GM19452 (cell line): ENCODE data around the gene FIGLA.
"Not testable (repeated sequence)": the region's sequence is repeated elsewhere in the genome, so short reads cannot be mapped to it uniquely, and the experiment has no call there.

ENCODE experiments used
- ATAC-seq: cut with Tn5 transposase; IDR thresholded peaks from one replicate; pipeline ENCODE4 v1.9.1; 2021; ENCODE audit not compliant: unreplicated experiment

The FIGLA gene

DNA sequence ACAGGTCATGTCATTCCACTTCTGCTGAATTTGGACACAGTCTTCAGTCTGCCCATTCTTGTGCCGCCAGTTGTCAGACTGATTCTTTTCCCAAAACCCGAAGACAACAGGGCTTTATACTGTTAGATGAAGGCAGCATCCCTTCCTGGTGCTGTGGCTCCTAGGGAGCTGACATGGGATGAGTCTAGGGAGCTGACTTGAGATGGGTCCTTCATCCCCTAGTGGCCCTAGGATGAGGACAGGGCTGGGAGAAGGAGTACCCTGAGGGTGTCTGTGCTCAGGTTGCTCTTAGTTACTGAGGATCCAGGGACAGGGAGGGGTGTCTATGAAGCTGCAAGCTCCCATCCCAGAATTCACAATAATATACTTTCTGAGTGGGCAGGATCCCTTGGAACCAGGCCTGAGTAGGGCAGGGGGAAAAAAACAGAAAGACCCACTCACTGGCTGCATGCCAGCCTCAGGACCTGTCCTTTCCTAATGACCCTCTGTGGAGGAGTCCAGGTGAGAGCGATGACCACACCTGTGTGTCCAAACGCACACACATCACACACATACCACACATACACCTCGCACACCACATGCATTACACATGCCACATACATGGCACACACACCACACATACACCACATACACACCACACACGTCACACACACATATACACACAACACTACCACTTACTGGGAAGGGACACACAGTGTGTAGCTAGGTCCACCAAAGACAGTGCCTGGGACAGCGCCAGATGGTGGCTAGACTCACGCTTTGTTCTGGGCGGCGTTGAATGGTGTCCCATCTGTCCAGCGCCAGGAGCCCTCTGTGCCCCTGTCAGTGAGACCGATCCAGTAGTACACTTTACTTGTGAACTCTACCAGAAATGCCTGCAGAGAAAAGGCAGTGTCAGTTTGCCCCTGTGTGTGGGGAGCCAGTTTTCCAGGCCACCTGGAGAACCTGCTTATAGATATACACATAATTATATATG, 18.8 kb upstream of the FIGLA start:
- ATAC-seq = no peak

DNA sequence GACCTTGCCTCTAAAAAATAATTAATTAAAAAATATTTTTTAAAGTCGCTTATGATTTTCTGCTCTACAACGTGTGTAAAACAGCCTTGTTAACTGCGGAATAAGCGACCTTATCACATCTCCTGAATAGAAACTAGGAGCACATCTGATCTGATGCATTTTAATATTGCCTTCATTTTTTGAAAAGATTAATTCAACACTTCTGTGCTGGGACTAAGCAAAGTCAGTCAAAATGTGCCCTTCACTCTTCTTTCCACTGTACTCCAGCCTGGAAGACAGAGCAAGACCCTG, 17.3 kb upstream of the FIGLA start:
- no peak for ATAC-seq

DNA sequence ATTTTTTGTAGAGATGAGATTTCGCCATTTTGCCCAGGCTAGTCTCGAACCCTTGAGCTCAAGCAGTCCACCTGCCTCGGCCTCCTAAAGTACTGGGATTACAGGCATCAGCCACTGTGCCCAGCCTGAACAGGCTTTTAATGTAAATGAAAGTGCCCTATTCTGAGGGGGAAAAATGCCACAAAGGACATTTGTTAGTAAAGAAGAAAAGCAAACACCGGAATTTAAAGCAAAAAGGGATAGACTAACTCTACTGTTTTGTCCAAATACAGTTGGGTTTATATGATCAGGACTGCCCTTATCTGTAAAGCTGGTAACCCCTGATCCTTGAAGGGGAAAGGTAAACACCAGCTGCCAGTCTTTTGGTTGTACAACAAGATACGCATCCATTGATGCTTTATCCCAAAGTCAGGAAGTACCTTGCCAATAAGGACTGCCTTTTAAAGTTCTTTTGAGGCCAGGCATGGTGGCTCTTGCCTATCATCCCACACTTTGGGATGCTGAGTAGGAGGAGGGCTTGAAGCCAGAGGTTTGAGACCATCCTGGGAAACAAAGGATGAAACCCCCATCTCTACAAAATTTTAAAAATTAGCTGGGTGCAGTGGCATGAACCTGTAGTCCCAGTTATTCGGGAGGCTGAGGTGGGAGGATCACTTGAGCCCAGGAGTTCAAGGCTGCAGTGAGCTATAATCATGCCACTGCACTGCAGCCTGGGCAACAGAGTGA, 16.8 kb upstream of the FIGLA start:
- ATAC-seq = no peak

DNA sequence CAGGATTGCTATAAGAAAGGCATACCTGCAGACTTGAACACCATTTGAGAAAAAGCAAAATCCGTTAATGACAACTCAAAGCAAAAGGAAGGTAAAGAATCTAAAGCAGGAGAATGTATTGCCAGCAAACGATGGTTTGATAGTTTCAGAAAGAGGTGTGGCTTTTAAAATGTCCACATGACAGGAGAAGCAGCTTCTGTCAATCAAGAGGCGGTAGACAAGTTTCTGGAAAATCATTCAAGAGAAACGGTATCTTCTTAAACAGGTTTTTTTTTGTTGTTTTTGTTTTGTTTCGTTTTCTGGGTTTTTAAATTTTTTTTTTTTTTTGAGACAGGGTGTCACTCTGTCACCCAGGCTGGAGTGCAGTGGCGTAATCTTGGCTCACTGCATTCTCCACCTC, 16.2 kb upstream of the FIGLA start:
- ATAC-seq = no peak

DNA sequence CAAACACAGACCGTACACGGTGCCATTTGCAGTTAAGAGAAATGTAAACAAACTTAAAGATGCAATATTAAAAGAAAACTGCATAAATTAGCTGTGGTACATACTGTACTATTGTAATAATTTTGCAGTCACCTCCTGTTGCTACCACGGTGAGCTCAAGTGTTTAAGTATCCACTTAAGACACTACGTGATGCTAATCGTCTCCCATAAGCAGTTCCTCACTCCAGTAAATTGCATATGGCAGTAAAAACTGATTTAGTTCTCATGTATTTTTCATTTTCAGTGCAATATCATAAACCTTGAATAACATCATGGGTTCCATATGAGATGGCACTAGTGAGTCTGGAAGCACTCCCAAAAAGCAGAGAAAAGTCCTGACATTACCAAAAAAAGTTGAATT, 15.6 kb upstream of the FIGLA start:
- no peak for ATAC-seq

DNA sequence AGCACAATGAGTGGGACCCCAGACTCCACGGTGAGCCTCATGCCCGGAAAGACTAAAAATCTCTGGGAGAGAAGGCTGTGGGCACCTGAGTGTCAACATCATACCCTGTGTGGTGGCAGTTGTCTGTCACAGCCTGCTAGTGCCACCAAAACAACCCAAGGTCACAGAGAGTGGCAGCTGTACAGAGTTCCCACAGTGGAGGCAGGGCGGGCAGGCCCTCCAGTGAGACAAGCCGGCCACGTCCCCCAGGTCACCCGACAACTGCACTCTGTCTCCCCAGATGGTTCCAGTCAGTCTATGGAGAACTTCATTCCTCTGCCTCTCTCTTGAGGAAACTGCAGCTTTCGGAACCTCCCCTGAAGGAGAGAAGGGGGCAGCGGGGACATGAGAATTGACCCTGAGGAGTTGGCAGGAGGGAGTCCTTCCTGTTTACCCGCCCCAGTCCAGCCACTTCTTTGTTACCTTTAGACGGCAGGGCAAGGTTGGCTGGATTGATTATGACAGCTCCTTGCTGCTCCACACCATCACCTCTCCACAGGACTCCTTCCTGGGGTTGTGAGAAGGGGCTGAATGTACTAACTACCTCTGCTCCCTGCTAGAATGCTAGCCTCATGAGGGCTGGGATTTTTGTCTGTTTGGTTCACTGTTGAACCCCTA, 11.3 kb upstream of the FIGLA start:
- ATAC-seq = no peak

DNA sequence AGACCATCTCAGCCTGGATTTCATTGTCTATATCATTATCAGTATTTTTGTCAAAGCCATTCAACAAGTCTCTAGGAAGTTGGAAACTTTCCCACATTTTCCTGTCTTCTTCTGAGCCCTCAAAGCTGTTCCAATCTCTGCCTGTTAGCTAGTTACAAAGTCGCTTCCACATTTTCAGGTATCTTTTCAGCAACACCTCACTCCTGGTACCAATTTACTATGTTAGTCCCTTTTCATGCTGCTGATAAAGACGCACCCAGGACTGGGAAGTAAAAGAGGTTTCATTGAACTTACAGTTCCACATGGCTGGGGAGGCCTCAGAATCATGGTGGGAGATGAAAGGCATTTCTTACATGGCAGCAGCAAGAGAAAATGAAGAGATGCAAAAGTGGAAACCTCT, 9.3 kb upstream of the FIGLA start:
- no peak for ATAC-seq

DNA sequence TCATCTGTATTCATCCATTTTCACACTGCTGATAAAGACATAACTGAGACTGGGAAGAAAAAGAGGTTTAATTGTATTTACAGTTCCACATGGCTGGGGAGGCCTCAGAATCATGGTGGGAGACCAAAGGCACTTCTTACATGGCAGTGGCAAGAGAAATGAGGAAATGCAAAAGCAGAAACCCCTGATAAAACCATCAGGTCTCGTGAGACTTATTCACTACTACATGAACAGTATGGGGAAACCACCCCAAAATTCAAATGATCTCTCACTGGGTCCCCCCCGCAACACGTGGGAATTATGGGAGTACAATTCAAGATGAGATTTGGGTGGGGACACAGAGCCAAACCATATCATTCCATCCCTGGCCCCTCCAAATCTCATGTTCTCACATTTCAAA, 7.6 kb upstream of the FIGLA start:
- ATAC-seq = not testable (repeated sequence)

DNA sequence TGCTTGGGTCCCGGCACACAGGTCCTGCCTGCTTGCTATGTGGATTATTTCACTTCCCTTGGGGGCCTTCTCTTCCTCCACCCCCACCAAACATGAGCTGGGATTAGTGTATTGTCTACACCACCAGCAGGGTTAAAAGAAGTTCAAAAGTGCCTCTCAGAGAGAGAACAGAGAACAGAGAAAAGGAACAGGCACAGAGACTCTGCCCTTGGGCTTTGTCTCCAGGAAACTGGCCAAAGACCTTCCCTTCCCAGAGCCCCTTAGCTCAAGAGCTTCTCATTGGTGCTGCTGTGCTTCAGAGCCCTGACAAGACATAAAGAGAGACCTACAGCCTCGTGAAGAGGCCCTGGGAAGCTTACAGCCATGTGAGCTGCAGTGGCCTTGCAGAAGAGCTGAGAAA, 7.1 kb upstream of the FIGLA start:
- no peak for ATAC-seq

DNA sequence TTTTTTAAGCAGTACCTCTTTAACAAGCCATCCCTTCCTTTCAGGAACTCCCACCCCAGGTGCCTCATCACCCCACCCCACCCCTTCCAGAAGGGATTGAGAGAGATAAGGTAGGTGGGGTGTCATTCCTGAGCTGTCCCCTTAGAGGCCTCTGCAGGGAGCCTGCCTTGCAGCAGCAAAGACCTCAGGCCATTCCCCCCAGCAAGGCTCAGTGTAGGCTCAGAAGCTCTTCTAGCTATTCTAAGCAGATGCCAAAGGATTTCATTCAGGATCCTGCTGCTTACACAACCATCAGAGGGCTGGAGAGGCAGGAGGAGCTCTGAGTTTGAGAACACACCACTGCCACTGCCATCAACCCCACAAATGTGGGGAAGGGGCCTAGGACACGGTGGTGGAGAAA, 5.8 kb upstream of the FIGLA start:
- ATAC-seq = no peak

DNA sequence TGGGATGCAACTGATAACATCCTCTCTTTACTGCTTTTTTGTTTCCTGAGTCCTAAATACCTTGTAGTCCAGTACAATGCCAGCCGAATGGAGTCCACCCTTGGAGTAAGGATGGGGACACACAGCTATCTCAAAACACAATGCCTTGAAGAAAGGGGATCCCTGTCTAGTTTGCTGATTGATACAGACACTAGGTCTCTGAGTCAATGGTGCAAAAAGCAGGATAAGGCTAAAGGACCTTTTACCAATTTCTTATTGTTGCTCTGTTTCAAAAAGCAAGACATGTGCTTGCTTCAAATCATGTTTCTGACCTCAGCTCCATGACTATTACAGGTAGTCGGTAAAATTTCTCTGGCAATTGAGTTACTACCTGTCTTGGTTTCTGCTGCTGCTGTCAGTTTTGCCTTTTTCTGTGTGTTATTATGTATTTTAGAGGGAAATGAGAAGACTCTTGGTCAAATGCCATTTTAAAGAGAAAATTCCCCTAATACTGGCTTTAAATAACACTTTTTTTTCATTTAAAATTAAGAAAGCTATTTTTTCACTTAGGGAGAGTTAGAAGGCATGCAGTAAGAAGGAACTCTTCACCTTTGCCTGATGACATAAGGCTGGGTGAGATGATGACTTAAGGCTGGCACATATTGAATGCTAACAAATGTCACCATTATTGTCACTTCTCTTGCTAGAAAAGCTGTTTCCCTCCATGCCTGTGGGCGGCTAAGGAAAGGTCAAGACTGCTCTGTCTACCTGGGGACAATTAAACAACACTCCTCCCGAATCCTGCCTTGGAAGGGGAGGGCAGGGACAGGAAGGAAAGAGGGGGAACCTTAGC, 4.9 kb upstream of the FIGLA start:
- ATAC-seq = no peak

DNA sequence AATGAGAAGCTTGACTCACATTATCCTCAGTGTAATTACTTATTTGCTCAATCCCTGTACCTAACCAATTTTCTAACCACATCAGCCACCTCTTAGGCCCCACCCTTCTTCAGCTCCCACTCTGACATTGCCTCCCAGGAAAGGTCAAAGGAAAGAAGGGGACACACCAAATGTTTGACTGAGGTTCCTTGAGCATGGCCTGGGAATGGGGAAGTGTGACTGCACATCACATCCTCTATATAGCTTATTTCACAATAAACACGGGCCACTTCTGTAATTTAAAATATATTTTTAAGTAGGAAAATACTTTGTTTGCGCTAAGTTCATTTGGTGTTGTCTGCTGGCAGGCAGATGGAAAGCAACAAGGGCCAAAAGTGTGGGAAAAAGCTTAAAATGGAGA, 3.0 kb upstream of the FIGLA start:
- ATAC-seq = no peak

DNA sequence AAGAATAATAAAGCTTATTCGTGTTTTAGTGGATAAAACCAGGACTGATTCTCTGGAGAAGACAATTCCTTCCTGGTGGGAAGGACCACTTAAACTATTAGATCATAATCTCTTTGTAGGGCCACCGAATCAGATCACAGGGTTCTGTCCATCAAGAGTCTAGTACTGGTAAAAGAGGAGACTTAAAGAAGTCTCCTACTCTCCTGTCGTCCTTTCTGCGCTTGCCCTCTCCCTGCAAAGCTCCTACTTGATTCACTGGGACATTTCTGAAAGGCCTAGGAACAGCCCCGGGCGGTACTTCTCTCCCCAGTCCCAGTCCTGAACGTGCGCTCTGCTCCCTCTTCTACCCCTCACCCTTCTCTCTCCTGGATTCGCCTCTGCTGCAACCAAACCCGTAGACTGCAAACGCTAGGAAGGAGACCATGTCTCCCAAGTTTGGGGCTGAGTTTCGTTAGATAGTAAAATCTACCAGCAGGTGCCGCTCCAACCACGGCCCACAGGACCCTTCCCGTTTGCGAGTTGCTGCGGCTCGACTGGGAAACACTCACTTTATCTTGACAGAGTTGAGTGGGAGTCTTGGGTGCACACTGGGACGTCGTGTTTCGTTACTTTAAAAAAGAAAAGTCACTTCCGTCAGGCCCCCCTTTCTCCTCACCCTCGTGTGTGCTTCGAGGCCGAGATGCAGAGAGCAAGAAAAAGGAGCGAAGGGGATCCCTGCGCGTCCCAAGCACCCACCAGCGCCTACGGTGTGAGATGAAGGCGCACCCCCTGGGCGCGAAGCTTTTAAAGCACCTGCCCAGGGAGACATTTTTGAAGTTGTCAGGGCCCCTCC, 923 bp downstream of the FIGLA start:
- ATAC-seq = no peak

DNA sequence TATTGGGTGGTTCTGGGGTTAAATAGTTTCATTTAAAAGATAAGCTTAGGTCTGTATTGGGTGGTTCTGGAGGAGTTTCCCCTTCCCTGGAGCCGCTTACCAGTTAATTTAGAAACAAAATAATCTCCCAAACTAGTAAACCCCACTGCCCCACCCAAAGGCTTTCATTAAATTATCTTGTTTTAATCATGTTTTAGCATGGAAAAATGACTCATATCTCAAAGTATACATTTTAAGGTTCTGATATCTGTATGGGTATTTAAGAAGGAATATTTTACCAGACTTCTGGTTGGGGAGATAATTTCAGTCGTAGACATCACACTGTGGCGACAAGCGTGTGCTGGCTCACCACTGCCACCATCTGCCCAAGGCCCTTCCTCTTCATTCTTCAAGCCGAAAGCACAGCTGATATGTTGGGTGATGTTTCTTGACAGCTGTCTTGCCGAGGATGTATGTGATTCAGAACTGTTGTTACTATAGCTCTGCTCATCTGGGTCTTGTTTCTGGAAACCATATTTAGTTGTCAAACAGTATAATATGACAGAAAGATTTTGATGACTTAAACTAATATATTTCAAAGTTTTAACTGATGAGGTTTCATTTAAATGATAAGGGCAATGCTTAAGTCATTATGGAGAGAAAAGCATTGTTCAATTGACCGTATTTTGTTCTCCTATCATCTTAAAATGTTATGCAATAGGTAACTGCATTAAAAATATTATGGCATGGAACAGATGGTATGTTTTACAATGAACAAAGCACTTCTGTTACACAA, 5.1 kb downstream of the FIGLA start:
- ATAC-seq = no peak

DNA sequence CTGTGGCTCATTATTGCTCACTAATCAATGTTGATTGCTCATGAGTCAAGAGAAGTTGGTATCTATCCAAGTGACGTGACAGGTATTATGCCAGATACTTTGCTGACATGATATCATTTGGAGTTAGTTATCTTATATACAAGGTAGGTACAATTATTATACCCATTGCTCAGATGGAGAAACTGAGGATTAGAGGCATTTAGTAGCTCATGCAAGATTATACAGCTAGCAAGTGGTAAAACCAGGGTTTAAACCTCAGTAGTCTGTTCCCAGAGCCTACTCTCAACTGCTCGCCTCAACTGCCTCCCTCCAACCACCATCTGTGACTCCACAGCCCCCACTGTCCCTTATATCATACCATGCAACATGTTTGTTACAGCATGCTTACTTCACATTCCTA, 6.1 kb downstream of the FIGLA start:
- no peak for ATAC-seq

DNA sequence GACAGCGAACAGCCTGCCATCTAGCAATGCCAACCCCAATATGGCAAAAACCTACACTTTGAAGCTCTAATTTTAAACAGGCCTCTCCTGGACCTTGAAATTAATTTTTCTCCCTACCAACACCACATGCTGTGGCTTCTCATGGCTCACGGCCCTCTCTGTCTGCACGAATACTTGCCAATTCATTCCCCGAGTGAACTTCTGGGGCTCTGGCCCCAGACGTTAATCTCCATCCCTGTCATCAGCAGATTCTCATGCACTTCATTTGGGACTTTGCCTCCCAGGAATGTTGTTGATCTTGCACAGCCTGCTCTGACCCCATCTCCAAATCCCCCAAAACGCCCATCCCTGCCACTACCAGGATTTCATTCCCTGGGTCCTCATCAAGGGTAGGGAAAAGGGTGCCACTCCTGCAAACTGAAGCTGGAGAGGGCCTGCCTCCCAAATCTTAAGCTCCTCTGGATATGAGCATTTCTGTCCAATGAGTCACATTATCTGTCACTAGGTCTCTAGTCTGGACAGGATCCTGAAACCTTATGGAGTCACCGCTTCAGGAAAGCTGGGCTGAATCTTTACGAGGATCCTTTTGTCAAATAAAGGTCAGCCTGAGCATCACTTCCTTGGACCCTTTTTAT, 10.4 kb downstream of the FIGLA start:
- no peak for ATAC-seq

DNA sequence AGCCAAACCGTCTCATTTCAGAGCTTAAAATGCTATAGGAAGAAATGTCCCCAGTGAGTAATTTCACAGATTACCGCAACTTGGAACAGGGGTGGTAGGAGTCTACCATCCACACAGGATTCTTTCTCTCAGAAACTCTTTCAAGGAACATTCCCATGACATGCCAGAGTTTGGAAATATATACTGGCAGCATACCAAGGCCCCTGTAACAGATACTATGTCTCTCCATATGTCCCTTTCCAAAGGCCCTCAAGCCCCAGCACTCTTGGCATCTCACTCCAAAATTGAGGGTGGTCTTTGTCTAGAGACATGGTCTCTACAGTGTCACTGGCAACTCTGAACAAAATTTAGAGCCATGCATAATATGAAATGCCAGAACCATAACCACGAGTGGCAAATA, 11.0 kb downstream of the FIGLA start:
- no peak for ATAC-seq

DNA sequence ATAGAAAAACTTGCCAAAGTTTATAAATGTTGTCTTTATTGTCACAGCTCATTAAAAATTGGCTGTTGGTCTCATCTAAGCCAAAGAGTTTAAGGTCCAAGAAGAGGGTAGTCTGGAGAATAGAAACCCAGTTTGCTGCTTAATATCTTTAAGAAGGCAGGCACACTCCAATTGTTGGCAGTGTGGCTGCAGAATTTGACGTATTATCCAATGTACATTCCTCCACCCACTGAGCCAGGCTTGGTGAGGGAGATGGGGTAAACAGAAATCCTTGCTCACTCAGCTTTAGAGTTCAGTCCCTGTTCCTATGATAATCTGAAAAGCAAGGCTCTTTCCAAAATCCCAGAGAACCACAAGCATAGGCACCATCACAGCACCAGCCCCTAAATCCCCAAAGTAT, 11.8 kb downstream of the FIGLA start:
- no peak for ATAC-seq

DNA sequence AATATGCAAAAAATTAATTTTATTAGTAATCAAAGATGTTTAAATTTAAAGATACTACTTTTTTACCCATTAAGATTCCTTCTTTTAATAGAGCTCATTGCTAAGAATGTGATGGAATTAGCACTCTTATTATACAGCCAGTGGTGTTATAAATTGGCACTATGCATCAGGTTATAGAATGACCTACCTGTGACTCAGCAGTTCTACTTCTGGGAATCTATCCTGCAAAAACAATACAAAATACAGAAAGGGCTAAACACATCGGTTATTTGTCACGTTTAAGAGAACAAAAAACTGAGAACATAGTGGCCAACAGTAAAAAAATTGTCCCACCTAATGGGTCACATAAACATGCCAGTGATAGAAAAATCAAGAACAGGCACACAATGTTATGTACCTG, 13.0 kb downstream of the FIGLA start:
- ATAC-seq = no peak
